Stimulated activated CD8-positive, alpha-beta memory T cell treated with anti-CD3 and anti-CD28 coated beads, Interleukin-12 subunit alpha, Interleukin-12 subunit beta, amount 100 ng/mL, for 24 hours (primary cell): ENCODE measurements around the gene TNFRSF19.

Experiments used
- DNase-seq: peaks from one replicate; pipeline ENCODE4 v3.0.0-alpha.2; 2020; ENCODE audit errors: extremely low read depth

TNFRSF19 gene

DNA sequence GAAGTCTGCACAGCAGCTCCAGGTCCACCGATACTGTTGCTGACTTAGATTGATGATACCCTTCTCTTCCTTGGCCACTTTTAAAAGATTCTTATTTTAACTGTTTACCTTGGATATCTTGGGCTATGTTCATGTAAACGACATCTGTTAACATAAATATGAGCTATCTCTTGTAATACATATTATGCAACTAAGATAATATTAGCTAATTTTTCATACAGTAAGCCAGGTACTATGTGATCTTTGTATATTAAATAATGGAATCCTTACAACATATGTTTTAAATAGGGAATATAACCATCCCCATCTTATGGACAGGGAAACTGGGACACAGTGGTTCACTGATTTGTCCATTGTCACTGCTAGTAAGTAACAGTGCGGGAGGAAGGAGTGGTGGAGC lies 37.9 kb downstream of the TNFRSF19 start:
- DNase-seq, result no peak

- DNase-seq, result no peak
These were observed 38.6 kb downstream of the TNFRSF19 start for GRCh38 chr13:23608701-23609413.

DNA sequence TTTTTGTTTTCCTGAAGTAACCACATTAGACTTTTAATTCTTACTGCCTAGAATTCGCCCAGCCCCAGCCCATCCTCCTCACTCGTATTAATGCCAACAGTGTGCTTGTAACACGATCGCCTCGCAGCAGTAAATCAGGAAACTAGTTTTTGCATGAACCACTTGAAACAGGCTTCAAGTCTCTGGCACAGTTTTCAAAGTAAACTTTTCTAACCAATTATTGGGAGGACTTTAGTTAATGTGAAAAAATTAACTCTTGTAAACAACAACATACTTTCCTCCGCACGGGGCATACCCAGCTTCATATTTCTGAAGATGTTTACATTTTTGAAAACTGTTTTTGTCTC lies 39.2 kb downstream of the TNFRSF19 start:
- no peak for DNase-seq

DNA sequence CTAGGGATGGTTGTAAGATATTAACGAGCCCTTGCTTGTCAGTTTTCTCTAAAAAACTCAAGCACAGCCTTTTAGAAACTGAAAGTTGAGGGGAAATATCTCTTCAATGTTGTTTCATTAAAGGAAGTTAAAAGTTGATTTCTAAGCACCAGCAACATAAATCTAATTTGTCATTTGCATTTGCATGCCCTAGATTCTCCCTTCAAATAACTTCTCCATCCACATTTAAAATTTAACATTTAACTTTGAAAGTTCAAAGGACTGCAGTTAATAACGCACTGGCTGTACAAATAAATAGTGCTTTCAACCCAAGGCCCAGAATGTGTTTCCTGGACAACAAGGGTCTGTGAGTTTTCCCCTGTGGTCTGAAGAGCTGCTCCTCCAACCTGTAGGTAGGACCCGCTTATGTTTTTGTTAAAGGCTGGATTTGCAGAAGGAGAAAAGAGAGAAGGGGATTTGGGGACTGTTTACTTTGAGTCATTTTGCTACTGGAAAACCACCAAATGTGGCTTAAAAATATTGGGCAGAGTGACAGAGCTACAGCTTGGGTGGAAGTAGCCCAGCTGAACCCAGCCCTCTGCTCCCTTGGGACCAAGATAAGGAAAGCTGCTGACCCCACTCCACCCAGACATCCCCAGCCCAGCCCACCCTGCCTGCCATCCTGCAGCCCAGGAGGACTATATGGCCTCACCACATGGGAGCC lies 39.8 kb downstream of the TNFRSF19 start:
- no peak for DNase-seq

- no peak for DNase-seq
These were observed 40.8 kb downstream of the TNFRSF19 start for GRCh38 chr13:23610966-23611491.

DNA sequence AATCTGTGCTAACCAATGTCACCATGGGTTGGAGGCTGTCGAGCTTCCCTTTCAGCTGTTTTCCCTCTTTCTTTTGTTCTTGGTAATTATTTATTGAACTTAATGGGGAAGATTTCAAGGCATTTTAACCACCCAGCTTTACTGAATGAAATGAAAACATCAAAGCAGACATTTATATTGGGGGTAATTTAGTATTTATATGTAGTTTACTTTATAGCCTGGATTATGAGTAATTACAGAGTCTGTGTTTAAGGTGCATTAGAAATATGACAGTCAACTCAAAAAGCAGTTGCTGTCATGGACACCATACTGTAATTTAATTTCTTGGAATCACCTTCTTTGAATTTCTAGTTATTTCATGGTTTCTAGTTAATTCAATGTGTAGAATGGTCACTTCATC lies 42.0 kb downstream of the TNFRSF19 start:
- no peak for DNase-seq

GRCh38 chr13:23612731-23613130 lies 42.5 kb downstream of the TNFRSF19 start:
- no peak for DNase-seq

DNA sequence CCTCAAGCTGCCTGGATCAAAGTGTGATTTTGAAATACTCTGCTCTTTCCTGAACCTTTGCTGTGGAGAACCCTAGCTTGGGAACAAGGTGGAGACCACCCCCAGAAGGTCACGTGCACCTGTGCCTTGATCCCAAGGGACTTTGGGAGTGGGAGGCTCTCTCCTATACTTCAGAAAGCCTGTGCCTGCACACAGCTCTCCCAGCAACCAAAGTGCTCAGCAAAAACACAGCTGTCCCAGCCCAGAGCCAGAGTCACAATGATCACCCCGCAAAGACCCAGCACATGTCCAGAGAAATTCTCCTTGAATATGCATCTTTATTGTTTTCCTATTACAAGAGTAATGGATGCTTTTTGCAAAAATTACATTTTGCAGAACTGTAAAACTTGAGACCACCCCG lies 43.4 kb downstream of the TNFRSF19 start:
- DNase-seq, result no peak

DNA sequence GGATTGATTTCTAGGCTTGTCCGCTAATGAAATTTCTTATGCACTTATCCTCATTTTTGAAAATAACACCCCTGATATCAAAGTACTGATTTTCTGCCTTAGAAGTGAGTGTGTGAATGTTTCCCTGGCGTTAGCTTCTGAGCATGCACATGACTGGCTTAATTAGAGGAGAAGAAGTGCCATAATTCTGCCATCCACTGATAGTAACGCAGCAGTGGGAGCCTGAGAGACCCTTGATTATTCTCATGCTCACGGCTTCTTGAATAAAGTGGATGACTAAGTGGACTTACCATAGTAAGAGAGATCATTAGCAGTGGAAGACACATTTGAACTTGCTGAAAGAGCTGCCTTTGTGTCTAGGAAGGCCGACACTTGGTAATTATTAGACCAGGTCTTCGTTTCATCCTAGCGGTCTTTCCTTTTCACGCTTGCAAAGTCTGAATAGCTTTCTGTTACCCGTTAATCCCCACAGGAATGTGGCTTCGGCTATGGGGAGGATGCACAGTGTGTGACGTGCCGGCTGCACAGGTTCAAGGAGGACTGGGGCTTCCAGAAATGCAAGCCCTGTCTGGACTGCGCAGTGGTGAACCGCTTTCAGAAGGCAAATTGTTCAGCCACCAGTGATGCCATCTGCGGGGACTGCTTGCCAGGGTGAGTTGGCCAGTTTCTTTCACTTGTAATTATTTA lies 45.3 kb downstream of the TNFRSF19 start:
- no peak for DNase-seq

DNA sequence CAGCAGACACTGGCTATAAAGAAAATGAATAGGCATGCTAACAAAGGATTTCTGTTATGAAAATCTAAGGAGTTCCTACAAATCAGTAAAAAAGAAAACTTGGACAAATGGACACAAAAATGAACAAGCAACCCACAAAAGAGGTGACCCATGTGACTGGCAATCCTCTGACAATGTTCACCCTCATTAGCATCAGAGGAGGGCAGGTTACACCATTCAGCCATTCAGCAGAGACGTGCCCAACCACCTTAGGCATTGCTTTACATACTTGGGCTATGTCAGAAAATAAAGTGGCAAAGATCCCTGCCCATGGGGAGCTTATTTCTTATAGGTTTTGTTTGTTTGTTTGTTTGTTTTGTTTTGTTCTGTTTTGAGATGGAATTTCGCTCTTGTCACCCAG lies 46.0 kb downstream of the TNFRSF19 start:
- DNase-seq, result no peak

DNA sequence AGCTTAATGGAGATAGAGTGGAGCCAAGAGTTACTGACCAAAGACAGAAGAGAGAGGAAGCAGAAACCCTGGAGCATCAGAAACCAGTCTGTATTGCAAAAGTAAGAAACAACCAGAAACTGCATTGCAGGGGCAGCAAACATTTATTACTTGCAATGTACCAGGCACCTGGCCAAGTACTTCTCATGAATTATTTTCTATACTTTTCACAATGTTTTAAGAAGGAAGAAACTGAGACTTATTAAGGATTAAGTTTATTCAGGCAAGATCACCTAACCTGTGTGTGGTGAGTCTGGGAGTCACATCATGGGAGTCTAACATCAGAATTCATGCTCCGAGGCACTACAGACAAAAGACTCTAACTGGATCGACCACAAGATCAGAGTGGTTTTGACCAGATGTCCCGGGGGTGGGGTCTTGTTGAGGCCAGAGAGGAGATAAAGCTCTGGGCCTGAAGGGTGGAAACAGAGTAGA lies 47.4 kb downstream of the TNFRSF19 start:
- DNase-seq, result no peak

DNA sequence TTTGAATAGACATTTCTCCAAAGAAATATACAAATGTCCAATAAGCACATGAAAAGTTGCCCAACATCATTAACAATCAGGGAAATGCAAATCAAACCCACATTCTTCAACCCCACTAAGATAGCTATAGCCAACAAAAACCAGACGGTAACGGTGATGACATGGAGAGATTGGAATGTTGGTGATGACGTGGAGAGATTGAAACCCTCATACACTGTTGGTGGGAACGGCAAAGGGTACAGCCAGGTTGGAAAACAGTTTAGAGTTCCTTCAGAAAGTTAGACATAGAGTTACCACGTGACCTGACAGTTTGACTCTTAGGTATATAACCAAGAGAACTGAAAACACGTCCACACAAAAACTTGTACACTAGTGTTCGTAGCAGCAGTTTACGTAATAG lies 48.1 kb downstream of the TNFRSF19 start:
- no peak for DNase-seq

GRCh38 chr13:23619068-23619855 lies 49.0 kb downstream of the TNFRSF19 start:
- no peak for DNase-seq

- no peak for DNase-seq
These were observed 50.0 kb downstream of the TNFRSF19 start for GRCh38 chr13:23620211-23620610.

- no peak for DNase-seq
These were observed 50.6 kb downstream of the TNFRSF19 start for GRCh38 chr13:23620613-23621315.

DNA sequence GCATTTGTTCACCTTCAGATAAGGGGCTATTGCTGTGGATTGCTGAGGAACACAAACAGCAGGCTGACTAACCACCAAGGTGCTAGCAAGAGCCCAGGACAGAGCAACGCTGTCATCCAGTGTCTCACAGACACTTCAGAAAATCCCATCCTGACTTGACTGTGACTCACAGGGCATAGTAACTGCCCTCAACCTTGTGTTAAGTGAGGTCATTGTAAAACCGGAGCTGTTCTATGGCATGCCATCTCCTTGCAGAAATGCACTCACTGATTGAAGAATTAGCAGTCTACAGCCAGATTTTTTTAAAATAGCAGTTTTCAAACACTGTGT lies 51.1 kb downstream of the TNFRSF19 start:
- DNase-seq, result no peak

GRCh38 chr13:23622985-23623384 lies 52.8 kb downstream of the TNFRSF19 start:
- no peak for DNase-seq

DNA sequence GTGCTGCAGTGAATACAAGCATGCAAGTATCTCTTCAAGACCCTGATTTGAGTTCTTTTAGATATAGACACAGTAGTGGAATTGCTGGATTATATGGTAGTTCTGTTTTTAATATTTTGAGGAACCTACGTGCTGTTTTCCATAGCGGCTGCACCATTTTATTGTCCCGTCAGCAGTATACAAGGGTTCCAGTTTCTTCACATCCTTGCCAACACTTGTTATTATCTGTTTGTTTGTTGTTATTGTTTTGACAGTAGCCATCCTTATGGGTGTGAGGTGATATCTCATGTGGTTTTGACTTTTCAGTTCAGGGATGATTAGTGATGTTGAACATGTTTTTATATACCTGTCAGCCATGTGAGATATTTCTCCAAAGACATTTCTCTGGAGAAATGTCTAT lies 53.2 kb downstream of the TNFRSF19 start:
- no peak for DNase-seq

GRCh38 chr13:23626700-23627099 lies 56.5 kb downstream of the TNFRSF19 start:
- DNase-seq, result no peak

DNA sequence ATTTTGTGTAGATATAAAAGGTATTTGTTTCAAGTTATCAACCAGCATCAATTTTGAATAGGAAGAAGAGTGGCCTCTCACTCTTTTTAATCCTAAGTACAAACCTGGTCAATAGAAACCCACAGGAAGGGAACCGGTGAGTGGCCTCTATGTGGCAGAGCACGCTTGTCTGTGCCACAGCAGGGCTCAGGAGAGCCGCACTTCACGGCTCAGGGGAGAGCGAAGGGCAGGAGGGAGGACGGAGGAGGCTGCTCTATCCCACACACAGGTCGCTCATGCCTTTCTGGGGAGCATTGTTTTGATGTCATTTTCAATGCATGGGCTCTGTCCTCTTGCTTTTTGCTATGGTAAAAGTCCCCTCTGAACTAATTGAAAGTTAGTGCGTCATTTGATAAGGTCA lies 57.2 kb downstream of the TNFRSF19 start:
- no peak for DNase-seq

GRCh38 chr13:23628250-23628649 lies 58.0 kb downstream of the TNFRSF19 start:
- DNase-seq, result no peak
